GM12875 (cell line): Measurements from ENCODE around the gene FOLR2.

Experiments used
- H3K4me3 ChIP-seq: one replicate; pipeline ENCODE4 v1.5.1; 2011; ENCODE audit warnings: low read depth, low read length, control low read depth
- TF ChIP-seq, protein P1 (sequence below): IDR thresholded peaks from 2 replicates; pipeline ENCODE4 v1.5.1; 2011; ENCODE audit warnings: low read depth, mild to moderate bottlenecking, control low read depth, inconsistent platforms, low read length, moderate library complexity, borderline replicate concordance; ENCODE audit not compliant: insufficient read depth

FOLR2 gene

DNA sequence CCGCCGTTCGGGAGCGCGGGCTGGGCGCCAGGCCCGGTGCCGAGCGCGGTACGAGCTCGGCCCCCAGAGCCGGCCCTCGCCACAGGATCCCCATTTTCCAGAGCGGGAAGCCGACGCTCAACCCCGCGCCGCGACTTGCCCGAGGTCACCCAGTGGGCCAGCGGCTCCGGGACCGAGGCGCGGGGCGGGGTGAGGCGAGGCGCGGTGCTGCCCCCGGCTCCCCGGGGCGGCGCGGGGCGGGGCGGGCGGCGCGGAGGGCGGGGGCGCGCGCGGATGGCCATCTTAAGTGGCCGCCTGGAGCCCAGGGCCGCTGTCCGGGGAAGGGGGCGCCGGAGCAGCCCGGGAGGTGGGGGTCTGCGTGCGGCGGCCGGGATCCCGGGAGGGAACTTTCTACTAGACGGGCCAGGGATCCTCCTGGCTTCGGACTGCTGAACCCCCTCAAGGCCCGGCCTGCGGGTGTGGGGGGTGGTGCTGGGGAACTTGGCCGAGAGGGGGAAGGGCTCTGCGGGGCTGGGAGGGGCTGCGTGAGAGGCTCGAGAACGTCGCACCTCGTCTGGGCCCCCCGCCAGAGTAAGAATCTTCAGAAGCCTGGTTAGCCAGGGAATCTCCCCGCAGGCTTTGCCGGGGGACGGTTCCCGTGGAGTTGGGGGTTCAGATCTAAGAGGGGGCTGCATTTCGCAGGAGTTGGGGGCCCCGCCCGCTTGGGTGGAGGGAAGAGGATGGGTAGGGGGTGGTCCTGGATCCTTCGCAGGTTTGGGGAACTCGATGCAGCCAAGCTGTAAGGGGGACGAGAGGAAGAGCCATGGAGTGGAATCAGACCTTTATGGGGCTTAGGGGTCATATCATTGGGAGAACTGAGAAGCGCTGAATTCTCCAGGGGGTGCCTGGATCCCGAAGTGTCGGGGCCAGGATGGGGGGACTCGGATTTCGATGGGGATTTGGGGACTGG, 7.3 kb downstream of the FOLR2 start:
- TF ChIP-seq, protein P1, sequence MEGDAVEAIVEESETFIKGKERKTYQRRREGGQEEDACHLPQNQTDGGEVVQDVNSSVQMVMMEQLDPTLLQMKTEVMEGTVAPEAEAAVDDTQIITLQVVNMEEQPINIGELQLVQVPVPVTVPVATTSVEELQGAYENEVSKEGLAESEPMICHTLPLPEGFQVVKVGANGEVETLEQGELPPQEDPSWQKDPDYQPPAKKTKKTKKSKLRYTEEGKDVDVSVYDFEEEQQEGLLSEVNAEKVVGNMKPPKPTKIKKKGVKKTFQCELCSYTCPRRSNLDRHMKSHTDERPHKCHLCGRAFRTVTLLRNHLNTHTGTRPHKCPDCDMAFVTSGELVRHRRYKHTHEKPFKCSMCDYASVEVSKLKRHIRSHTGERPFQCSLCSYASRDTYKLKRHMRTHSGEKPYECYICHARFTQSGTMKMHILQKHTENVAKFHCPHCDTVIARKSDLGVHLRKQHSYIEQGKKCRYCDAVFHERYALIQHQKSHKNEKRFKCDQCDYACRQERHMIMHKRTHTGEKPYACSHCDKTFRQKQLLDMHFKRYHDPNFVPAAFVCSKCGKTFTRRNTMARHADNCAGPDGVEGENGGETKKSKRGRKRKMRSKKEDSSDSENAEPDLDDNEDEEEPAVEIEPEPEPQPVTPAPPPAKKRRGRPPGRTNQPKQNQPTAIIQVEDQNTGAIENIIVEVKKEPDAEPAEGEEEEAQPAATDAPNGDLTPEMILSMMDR: no peak
- peak overlapping the region; percentile 57 for H3K4me3 ChIP-seq

DNA sequence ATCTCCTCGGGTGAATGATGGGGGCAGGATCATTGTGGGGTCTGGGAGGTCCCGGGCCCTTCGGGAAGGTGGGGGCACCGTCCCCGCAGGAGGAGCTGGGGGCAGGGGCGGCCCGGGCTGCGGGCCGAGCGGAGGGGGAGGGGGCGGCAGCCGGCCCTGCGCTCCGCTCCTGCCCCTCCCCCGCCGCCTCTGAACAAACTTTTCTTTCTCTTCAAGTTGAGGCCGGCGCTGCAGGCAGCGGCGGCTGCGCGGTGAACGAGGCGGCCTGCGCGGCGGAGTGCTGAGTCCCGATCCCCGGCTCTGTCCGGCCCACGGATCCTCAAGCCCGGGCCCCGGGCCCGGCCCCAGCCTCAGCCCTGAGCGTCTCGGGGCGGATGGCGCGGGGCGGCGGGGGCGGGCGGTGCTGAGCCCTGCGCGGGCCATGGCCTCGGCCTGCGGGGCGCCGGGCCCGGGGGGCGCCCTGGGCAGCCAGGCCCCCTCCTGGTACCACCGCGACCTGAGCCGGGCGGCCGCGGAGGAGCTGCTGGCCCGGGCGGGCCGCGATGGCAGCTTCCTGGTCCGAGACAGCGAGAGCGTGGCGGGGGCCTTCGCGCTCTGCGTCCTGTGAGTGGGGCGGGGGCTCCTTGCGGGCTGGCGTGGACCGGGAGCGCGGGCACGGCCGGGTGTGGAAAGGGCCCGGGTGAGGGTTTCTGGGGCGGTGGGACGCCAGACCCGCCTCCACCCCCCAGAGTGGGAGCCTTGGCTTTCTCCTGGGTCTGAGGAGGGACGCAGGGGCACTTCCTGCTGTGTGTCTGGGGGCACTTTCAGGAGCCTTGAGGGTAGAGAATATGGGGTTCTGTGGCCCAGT, 8.2 kb downstream of the FOLR2 start, which contains the start of gene INPPL1:
Gene INPPL1, plus strand, starts transcription at position 204 of the 847 bp plus-strand sequence. Its CDS starts 218 bp downstream, at position 422.
- peak within 1 kb of the TSS; percentile 57 for H3K4me3 ChIP-seq
- TF ChIP-seq, protein P1: no peak

DNA sequence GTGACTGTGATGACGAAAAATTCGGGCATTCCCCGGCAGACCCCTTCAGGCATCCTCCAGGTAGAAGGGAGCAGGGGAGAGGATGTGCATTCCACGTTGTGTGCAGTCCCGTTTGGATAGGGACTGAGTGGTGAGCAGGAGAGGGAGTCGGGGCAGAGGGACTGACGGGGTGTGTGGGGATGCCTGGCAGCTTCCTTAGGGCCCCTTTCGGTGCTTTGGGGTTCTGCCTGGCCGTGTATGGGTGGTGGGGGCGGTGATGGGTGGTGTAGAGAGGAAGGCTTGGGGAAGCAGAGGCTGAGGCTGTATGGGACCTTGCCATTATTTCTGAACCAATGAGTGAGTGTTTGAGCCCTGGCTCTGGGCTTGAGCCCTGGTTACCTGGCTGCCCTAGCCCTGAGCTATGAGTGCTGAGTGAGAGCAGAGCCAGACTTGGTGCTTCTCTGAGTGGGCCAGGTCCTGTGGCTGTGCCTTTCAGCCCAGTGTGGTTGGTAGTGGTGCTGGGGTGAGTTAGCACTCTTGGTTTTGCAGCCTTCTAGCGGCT, 8.9 kb downstream of the FOLR2 start:
- TF ChIP-seq, protein P1: no peak
- H3K4me3 ChIP-seq: peak overlapping the region; percentile 57

DNA sequence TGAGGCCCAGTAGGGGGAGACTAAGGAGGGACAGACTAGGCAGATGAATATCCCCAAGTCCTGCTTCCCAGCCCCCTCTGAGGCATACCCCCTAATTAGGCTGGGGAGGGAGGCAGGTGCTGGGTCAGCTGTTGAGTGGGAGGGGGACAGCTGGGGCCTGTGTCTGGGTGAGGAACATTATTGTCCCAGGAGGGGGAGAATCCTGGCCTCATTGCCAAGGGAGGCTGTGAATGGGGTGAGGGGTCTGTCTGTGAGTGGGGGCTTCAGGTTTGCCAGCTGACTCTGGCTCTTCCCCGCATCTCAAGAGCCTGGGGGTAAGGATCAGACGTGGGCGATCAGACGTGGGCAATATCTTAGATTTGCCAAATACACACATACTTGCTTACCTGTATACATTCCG, 10.1 kb downstream of the FOLR2 start:
- TF ChIP-seq, protein P1: no peak
- H3K4me3 ChIP-seq: no peak overlapping the region

DNA sequence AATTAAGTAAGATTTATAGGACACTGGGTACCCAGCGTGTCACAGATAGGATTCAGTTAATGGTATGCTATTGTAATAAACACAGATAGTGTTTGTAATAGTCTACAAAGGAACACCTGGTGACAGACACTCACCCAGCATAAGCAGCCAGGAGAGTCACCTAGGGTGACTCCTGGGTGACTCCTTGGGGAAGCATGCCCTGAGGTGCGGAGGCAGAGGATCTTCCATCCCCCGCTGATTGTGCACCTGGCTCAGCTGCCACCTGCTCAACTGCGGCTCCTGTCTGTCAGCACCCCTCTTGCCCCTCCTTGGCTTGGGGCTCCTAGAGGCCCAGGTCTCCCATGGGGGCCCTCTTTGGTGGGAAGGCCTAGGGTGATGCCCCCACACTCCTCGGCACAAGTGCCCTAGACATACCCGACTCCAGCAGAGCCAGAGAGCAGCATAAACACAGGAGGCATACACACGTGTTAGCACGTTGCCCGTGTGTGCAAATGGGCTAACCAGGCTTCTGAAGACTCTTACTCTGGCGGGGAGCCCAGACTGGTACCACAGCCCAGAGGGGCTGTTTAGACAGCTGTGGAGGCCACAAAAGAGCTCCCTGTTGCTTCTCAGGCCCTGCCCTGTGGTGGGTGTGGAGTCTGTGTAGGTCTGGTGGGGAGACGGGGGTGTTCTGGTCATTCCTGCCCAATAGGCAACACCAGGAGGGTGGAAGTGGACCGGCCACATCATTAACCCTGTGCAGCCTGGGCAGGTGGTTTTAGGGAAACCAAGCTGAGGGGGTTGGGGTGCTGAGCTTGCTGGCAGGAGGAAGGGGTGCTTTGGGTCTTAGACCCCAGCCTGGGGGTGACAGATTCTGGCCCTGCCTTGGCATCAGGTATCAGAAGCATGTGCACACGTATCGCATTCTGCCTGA, 11.0 kb downstream of the FOLR2 start:
- TF ChIP-seq, protein P1: no peak
- H3K4me3 ChIP-seq: no peak overlapping the region

DNA sequence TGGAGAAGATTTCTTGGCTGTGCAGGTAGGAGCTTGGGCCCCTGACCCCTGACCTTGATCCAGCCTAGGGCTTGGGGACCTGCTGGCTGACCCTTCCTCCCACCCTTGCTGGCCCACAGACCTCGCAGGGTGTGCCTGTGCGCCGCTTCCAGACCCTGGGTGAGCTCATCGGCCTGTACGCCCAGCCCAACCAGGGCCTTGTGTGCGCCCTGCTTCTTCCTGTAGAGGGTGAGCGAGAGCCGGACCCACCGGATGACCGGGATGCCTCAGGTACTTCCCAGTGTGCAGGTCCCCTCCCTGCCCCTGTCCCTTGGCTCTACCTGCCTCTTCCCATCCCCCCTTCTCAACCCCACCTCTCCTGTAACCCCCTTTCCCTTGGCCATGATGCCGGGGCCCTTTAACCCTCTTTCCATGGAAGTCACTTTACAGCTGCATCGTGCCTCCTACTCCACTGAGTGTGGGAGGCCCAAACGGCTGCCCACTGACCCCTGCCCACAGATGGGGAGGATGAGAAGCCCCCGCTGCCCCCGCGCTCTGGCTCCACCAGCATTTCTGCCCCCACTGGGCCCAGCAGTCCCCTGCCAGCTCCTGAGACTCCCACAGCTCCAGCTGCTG, 11.7 kb downstream of the FOLR2 start:
- no peak overlapping the region for H3K4me3 ChIP-seq
- TF ChIP-seq, protein P1: no peak
